Nephron progenitor cell (in vitro differentiated cells): ENCODE measurements around the gene B3GALT6.
A peak's percentile ranks its signal among the peaks of the same experiment; 100 is the strongest.

Source experiments
- DNase-seq: peaks from one replicate; pipeline ENCODE4 v3.0.0; 2021
- H3K27ac Mint-ChIP-seq: 2 replicates; pipeline ENCODE4 v1.8.0; 2021; ENCODE audit warnings: mild to moderate bottlenecking, moderate library complexity, mixed read lengths
- H3K27me3 Mint-ChIP-seq: 2 replicates; pipeline ENCODE4 v1.8.0; 2021; ENCODE audit warnings: mild to moderate bottlenecking, low read depth, mixed read lengths; ENCODE audit not compliant: poor library complexity
- H3K36me3 Mint-ChIP-seq: 2 replicates; pipeline ENCODE4 v1.8.0; 2021; ENCODE audit warnings: low read depth, mixed read lengths
- H3K4me1 Mint-ChIP-seq: 2 replicates; pipeline ENCODE4 v1.8.0; 2021; ENCODE audit warnings: mixed read lengths
- H3K4me3 Mint-ChIP-seq: 2 replicates; pipeline ENCODE4 v1.8.0; 2021; ENCODE audit warnings: mild to moderate bottlenecking, moderate library complexity, mixed read lengths
- H3K9me3 Mint-ChIP-seq: 2 replicates; pipeline ENCODE4 v1.8.0; 2021; ENCODE audit warnings: mild to moderate bottlenecking, moderate library complexity, mixed read lengths
- TF ChIP-seq, protein P1 (sequence below): fragments of 200-600 bp; sonication (generic); IDR thresholded peaks from 2 replicates; pipeline ENCODE4 v1.5.0; 2021; ENCODE audit warnings: antibody characterized with exemption

The B3GALT6 gene

GRCh38 chr1:1240822-1241587 lies 9.0 kb downstream of the B3GALT6 start:
- Mint-ChIP-seq H3K4me1 (peaks cover 17% of the 10 kb centered on the region), H3K27me3 (peaks cover 2% of the 10 kb centered on the region), H3K27ac (no peak overlapping the region), H3K36me3 (no peaks in the 10 kb centered on the region), H3K9me3 (no peaks in the 10 kb centered on the region), H3K4me3 (no peak overlapping the region)
- TF ChIP-seq, protein P1, sequence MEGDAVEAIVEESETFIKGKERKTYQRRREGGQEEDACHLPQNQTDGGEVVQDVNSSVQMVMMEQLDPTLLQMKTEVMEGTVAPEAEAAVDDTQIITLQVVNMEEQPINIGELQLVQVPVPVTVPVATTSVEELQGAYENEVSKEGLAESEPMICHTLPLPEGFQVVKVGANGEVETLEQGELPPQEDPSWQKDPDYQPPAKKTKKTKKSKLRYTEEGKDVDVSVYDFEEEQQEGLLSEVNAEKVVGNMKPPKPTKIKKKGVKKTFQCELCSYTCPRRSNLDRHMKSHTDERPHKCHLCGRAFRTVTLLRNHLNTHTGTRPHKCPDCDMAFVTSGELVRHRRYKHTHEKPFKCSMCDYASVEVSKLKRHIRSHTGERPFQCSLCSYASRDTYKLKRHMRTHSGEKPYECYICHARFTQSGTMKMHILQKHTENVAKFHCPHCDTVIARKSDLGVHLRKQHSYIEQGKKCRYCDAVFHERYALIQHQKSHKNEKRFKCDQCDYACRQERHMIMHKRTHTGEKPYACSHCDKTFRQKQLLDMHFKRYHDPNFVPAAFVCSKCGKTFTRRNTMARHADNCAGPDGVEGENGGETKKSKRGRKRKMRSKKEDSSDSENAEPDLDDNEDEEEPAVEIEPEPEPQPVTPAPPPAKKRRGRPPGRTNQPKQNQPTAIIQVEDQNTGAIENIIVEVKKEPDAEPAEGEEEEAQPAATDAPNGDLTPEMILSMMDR = no peak
- no peak for DNase-seq

DNA sequence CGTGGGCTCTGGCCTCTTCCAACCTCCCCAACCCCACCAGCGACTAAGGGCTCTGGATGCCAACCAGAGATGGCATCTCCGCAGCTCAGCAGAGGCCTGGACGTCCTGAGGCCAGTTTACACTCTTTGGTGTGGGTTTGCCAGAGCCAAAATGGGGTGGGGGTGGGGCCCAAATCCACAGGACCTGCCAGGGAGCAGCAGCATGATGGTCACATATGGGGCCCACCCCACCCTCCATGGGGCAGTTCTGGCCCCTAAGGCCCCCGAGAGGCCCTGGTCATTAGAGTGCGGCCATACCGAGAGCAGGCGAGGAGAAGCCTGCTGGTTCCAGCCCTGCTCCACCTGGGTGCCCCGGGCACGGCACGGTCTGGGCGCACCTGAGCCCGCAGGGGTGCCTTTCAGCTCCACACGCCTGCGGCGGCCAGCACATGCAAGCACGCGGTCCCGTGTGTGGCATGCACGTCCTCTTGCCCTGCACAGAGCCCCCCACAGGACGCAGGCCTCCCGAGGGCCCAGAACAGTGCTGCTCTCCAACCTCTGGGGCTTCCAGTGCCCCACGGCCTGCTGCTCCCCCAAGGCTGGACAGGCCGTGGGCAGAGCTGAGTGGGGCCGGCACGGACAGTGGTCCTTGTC lies 9.7 kb downstream of the B3GALT6 start:
- Mint-ChIP-seq H3K4me1 (peaks cover 17% of the 10 kb centered on the region), H3K27ac (no peak overlapping the region), H3K27me3 (peaks cover 4% of the 10 kb centered on the region), H3K4me3 (no peak overlapping the region), H3K9me3 (no peaks in the 10 kb centered on the region), H3K36me3 (no peaks in the 10 kb centered on the region)
- TF ChIP-seq, protein P1 = no peak
- DNase-seq = no peak

DNA sequence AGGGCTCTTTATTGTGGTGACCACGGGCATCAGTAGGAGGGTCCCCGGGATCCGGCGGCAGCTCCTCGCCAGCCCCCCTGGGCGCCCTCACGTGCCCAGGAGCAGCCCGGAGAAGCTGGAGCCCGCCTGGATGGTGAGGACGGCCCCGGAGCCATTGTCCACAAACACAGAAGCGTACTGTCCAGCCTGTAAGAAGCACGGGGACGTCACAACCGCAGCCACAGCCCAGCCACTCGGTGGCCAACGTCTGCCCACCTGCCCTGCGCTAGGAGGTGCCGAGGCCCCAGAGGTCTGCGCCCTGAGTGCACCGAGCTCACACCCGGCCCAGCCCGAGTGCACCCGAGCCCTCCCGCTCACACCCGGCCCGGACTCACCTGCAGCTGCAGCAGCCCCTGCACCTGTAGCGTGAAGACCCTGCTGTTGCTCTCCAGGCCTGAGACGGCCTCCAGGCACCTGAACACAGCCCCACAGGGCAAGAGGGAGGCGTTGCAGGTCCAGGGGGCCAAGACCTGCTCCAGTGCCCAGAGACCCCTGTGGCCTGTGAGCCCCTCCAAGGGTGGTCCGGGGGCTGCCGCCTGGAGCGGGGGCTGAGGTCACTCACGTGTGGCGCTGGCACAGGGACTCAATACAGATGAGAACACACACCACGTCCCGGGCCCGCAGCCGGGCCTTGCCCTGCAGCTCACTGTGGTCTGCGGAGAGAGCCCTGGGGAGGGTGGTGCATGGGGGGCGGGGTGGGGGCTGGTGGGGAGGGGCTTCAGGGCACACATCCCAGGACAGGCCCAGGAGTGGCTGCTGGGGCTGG lies 10.6 kb downstream of the B3GALT6 start:
- Mint-ChIP-seq H3K4me3 (no peak overlapping the region), H3K4me1 (peaks cover 7% of the 10 kb centered on the region), H3K36me3 (no peaks in the 10 kb centered on the region)

DNA sequence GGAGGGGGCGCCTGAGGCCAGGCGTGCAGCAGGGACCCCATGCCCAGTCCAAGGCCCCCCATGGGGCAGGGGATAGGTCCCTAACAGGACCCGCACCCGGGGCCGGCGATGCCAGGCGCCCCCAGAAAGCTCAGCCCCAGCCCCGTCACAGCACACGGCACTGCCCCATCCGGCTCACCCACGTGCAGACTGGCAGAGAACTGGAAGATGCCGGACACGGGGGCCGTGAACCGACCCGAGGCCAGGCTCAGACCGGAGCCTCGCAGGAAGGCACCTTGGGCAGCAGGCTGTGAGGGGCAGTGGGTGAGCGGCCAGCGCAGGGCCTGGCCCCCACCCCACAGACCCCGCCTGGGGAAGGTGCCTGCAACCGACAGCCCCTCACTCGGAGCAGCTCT lies 11.2 kb downstream of the B3GALT6 start:
- Mint-ChIP-seq H3K36me3 (no peaks in the 10 kb centered on the region), H3K27me3 (peaks cover 13% of the 10 kb centered on the region), H3K9me3 (no peaks in the 10 kb centered on the region), H3K27ac (no peak overlapping the region), H3K4me1 (peaks cover 5% of the 10 kb centered on the region), H3K4me3 (no peak overlapping the region)
- DNase-seq = no peak
- TF ChIP-seq, protein P1 = no peak

More for the DNA sequence above, 10.6 kb downstream of the B3GALT6 start:
- H3K9me3 Mint-ChIP-seq = no peaks in the 10 kb centered on the region
- TF ChIP-seq, protein P1 = no peak
- H3K27me3 Mint-ChIP-seq = peaks cover 9% of the 10 kb centered on the region
- no peak overlapping the region for H3K27ac Mint-ChIP-seq
- no peak for DNase-seq

GRCh38 chr1:1243807-1244191 lies 11.8 kb downstream of the B3GALT6 start:
- peaks cover 13% of the 10 kb centered on the region for H3K27me3 Mint-ChIP-seq
- H3K4me1 Mint-ChIP-seq = peaks cover 3% of the 10 kb centered on the region
- H3K36me3 Mint-ChIP-seq = no peaks in the 10 kb centered on the region
- H3K4me3 Mint-ChIP-seq = no peak overlapping the region
- no peak overlapping the region for H3K27ac Mint-ChIP-seq
- peak; percentile 57 for DNase-seq
- no peaks in the 10 kb centered on the region for H3K9me3 Mint-ChIP-seq
- TF ChIP-seq, protein P1 = no peak
